GM21526 (cell line): Measurements from ENCODE around the gene CDC14A.

Experiments used
- ATAC-seq: cut with Tn5 transposase; IDR thresholded peaks from one replicate; pipeline ENCODE4 v1.9.1; 2021; ENCODE audit warnings: moderate library complexity; ENCODE audit not compliant: unreplicated experiment, low FRiP score

CDC14A gene

GRCh38 chr1:100440075-100440809 is 87.9 kb downstream of the CDC14A start:
- ATAC-seq, result no peak

- no peak for ATAC-seq
Observed at GRCh38 chr1:100441146-100441545, 88.8 kb downstream of the CDC14A start.

GRCh38 chr1:100441651-100442050 is 89.3 kb downstream of the CDC14A start:
- ATAC-seq, result no peak

GRCh38 chr1:100443811-100444571 is 91.7 kb downstream of the CDC14A start:
- ATAC-seq, result peak; percentile 72

GRCh38 chr1:100445565-100445964 is 93.3 kb downstream of the CDC14A start:
- no peak for ATAC-seq

- no peak for ATAC-seq
Observed at GRCh38 chr1:100448366-100448765, 96.1 kb downstream of the CDC14A start.

- no peak for ATAC-seq
Observed at GRCh38 chr1:100449477-100449876, 97.2 kb downstream of the CDC14A start.

- ATAC-seq, result peak; percentile 48
Observed at GRCh38 chr1:100452641-100453040, 100.3 kb downstream of the CDC14A start.

GRCh38 chr1:100455478-100456072 is 103.3 kb downstream of the CDC14A start:
- no peak for ATAC-seq

GRCh38 chr1:100456880-100457279 is 104.6 kb downstream of the CDC14A start:
- no peak for ATAC-seq

GRCh38 chr1:100457683-100458082 is 105.4 kb downstream of the CDC14A start:
- no peak for ATAC-seq

- ATAC-seq, result no peak
Observed at GRCh38 chr1:100458661-100459357, 106.5 kb downstream of the CDC14A start.

GRCh38 chr1:100459358-100460114 is 107.2 kb downstream of the CDC14A start:
- peak; percentile 83 for ATAC-seq

GRCh38 chr1:100461222-100461621 is 108.9 kb downstream of the CDC14A start:
- ATAC-seq, result no peak

- ATAC-seq, result no peak
Observed at GRCh38 chr1:100462326-100463025, 110.2 kb downstream of the CDC14A start.

GRCh38 chr1:100463791-100464424 is 111.6 kb downstream of the CDC14A start:
- ATAC-seq, result peak; percentile 93

- ATAC-seq, result no peak
Observed at GRCh38 chr1:100469578-100469977, 117.3 kb downstream of the CDC14A start.

- no peak for ATAC-seq
Observed at GRCh38 chr1:100474834-100475233, 122.5 kb downstream of the CDC14A start.

GRCh38 chr1:100476735-100477290 is 124.5 kb downstream of the CDC14A start:
- ATAC-seq, result no peak
